ENCODE results near the gene RRP9. TPM values are rescaled to one million over a fixed set of nuclear protein-coding genes. Genes with fewer than 3 reads are reported as not detected.
A peak's percentile ranks its signal among the peaks of the same experiment; 100 is the strongest.

The RRP9 gene
- total RNA-seq, 6 experiments from 2014 or later: 5.2 to 10.8 (median 7.6) TPM

- no peak for DNase-seq
- Histone ChIP-seq H3K27me3 (no peaks in the 10 kb centered on the region), H3K9me3 (no peaks in the 10 kb centered on the region), H3K36me3 (no peaks in the 10 kb centered on the region), H3K27ac (no peak overlapping the region), H3K4me3 (no peak overlapping the region), H3K4me1 (peaks cover 0 to 19% (median 2%) of the 10 kb centered on the region in 4 donors)
- ATAC-seq: peak in 2 of 4 donors; percentile 13 to 30
- 85% methylated on average over 8 of the region's 20 CpGs for WGBS (ENCODE audit: insufficient coverage, low coverage, low lambda C conversion rate, missing lambda C conversion rate)
- no peak for TF ChIP-seq CTCF (IDR thresholded peaks at IDR 0.05)
- no peak for TF ChIP-seq POLR2A (IDR thresholded peaks at IDR 0.05)
- intact Hi-C loops (cut with DNase I): no loop called here
Observed at GRCh38 chr3:51958603-51959521, 17.2 kb upstream of the RRP9 start.

- Histone ChIP-seq H3K9me3 (no peaks in the 10 kb centered on the region), H3K27me3 (no peaks in the 10 kb centered on the region), H3K4me3 (no peak overlapping the region), H3K4me1 (peaks cover 0 to 19% (median 2%) of the 10 kb centered on the region in 4 donors), H3K36me3 (no peaks in the 10 kb centered on the region), H3K27ac (no peak overlapping the region)
- WGBS (ENCODE audit: insufficient coverage, low coverage, low lambda C conversion rate, missing lambda C conversion rate): 100% methylated on average over 1 of the region's 15 CpGs
- ATAC-seq: no peak
- TF ChIP-seq POLR2A (IDR thresholded peaks at IDR 0.05) (no peak), CTCF (IDR thresholded peaks at IDR 0.05) (no peak)
- DNase-seq: no peak
- intact Hi-C loops (cut with DNase I): no loop called here
Observed at GRCh38 chr3:51957520-51958205, 16.0 kb upstream of the RRP9 start.

- intact Hi-C loops (cut with DNase I): no loop called here
- peaks cover 0 to 19% (median 2%) of the 10 kb centered on the region in 4 donors for H3K4me1 ChIP-seq
- H3K9me3 ChIP-seq: no peaks in the 10 kb centered on the region
- WGBS (ENCODE audit: insufficient coverage, low coverage, low lambda C conversion rate, missing lambda C conversion rate): no CpG with 5 or more reads among the region's 97 CpGs
- peak overlapping the region; percentile 22 to 52 (median 41) for H3K4me3 ChIP-seq
- no peaks in the 10 kb centered on the region for H3K36me3 ChIP-seq
- H3K27ac ChIP-seq: peak overlapping the region in 2 of 3 donors; percentile 6 to 31
- no peak for TF ChIP-seq POLR2A (IDR thresholded peaks at IDR 0.05)
- peak in 3 of 4 donors; percentile 19 to 34 (median 33) for TF ChIP-seq CTCF (IDR thresholded peaks at IDR 0.05)
- no peaks in the 10 kb centered on the region for H3K27me3 ChIP-seq
- ATAC-seq (peak; percentile 77 to 82 (median 79)), DNase-seq (peak in 1 of 3 donors; percentile 57)
Observed at GRCh38 chr3:51955893-51956770, 14.4 kb upstream of the RRP9 start.
